ENCODE data around the gene WDR26. TPM values are rescaled to one million over a fixed set of nuclear protein-coding genes. Genes with fewer than 3 reads are reported as not detected.

The WDR26 gene
- total and polyA plus RNA-seq, 2 of the 4 experiments (the other 2 are of a cell fraction), result 23.8 to 46.4 TPM

DNA sequence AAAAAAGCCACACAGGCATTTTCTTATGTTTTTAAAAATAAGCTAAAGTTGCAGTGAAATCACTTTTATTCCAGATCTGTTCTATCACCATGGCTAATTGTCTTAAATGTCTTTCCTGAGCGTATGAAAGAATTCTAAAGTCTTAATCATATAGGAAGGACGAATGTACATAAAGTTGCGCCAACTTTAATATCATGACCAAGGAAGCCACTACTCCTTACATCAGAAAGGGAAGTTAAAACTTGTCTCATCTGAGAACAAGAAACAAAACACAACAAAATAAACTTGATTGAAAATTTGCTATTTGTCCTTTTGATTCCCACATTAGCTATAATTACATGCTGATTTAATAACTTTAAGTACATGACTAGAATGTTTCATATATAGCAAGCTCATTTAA lies 51.4 kb downstream of the WDR26 start:
- POLR2A ChIA-PET (ENCODE audit: unreplicated experiment), result interaction anchor here (0.5 kb wide), 1 partner anchor 80 kb away, joined by 3 read pairs; no protein-coding TSS in a partner anchor
- Histone ChIP-seq H4K8ac (ENCODE audit: low read depth in 2 of 2, low read length in 2 of 2) (no peak overlapping the region), H3K9me3 (ENCODE audit: control insufficient read depth, insufficient read depth, low read length) (no peaks in the 10 kb centered on the region), H3K18ac (ENCODE audit: low read depth, low read length) (no peak overlapping the region), H3K79me1 (ENCODE audit: low read depth in 1 of 2, low read length in 2 of 2) (0 out of 4 replicates have a peak, but pooled peaks cover 0 to 5% of the 10 kb centered on the region in 2 experiments), H2BK120ac (ENCODE audit: low read depth, low read length) (no peak overlapping the region), H2AFZ (replicated peaks; ENCODE audit: low read length, poor library complexity) (no peak overlapping the region), H3K4ac (ENCODE audit: low read depth, low read length) (no peak overlapping the region), H3K4me3 (ENCODE audit: insufficient read depth, low read depth, low read length) (no peak overlapping the region), H3K56ac (ENCODE audit: extremely low read depth, insufficient read depth, low read length) (no peak overlapping the region), H3K9me1 (ENCODE audit: insufficient read depth, low read length) (no peaks in the 10 kb centered on the region), H3K14ac (replicated peaks; ENCODE audit: low read depth, low read length) (no peak overlapping the region), H4K5ac (ENCODE audit: low read depth, low read length) (no peak overlapping the region), H4K91ac (ENCODE audit: insufficient read depth, low read depth, low read length) (no peak overlapping the region), H2AK5ac (ENCODE audit: low read depth, low read length) (no peak overlapping the region), H3K23ac (ENCODE audit: low read depth, low read length) (no peak overlapping the region), H3K27me3 (ENCODE audit: control insufficient read depth, insufficient read depth, low read length) (no peaks in the 10 kb centered on the region), H3K4me2 (ENCODE audit: low read depth, low read length) (no peak overlapping the region), H2BK15ac (ENCODE audit: low read depth, low read length) (no peak overlapping the region), H3K27ac (ENCODE audit: insufficient read depth, low read length) (no peak overlapping the region), H2BK5ac (ENCODE audit: low read depth, low read length, poor library complexity, severe bottlenecking) (no peak overlapping the region), H3K9ac (ENCODE audit: low read depth, low read length) (no peak overlapping the region), H4K20me1 (ENCODE audit: insufficient read depth, low read length) (0 out of 2 replicates have a peak, but pooled peaks cover 3% of the 10 kb centered on the region), H3K4me1 (ENCODE audit: control insufficient read depth, insufficient read depth, low read length) (no peaks in the 10 kb centered on the region), H2BK20ac (ENCODE audit: low read depth, low read length) (no peak overlapping the region), H3K36me3 (ENCODE audit: control insufficient read depth, insufficient read depth, low read length) (peaks cover 14% of the 10 kb centered on the region), H2AK9ac (replicated peaks; ENCODE audit: low read depth, low read length, poor library complexity) (no peak overlapping the region)
- ATAC-seq (ENCODE audit: low read depth), result no peak
- intact Hi-C loops (cut with micrococcal nuclease) (no loop called here), in situ Hi-C loops (cut with MboI; ENCODE audit: low sequenced_read_pairs) (no loop called here), dilution Hi-C loops (cut with HindIII; ENCODE audit: low sequenced_read_pairs, unreplicated experiment) (no loop called here)
- no CpG with 5 or more reads among the region's 3 CpGs for WGBS, 2 experiments (ENCODE audit: extremely low coverage in 2 of 2, insufficient read length in 1 of 2)
- TF ChIP-seq RAD21 (IDR thresholded peaks at IDR 0.05; ENCODE audit: low read length) (no peak), NFE2L2 (IDR thresholded peaks at IDR 0.05; ENCODE audit: low read depth, low read length) (no peak), MAZ (IDR thresholded peaks at IDR 0.05; ENCODE audit: borderline replicate concordance, low read depth, low read length) (no peak), FOS (IDR thresholded peaks at IDR 0.05; ENCODE audit: low read depth, low read length) (no peak), MXI1 (IDR thresholded peaks at IDR 0.05; ENCODE audit: borderline replicate concordance, low read depth, low read length) (no peak), SMC3 (IDR thresholded peaks at IDR 0.05; ENCODE audit: low read depth, low read length) (no peak), CHD1 (IDR thresholded peaks at IDR 0.05; ENCODE audit: low read depth, low read length) (no peak), BHLHE40 (IDR thresholded peaks at IDR 0.05; ENCODE audit: low read depth, low read length) (no peak), RFX5 (IDR thresholded peaks at IDR 0.05; ENCODE audit: low read depth, low read length) (no peak), CEBPB (IDR thresholded peaks at IDR 0.05; ENCODE audit: low read depth, low read length) (no peak), ELK1 (IDR thresholded peaks at IDR 0.05; ENCODE audit: borderline replicate concordance, low read depth, low read length) (no peak), RCOR1 (IDR thresholded peaks at IDR 0.05; ENCODE audit: insufficient replicate concordance, low read length) (no peak), USF2 (IDR thresholded peaks at IDR 0.05; ENCODE audit: low read depth, low read length) (no peak), MAFK (IDR thresholded peaks at IDR 0.05; ENCODE audit: low read depth, low read length) (no peak), POLR2A (IDR thresholded peaks at IDR 0.05; ENCODE audit: low read depth, low read length) (no peak)
- TF ChIP-seq, protein P1, sequence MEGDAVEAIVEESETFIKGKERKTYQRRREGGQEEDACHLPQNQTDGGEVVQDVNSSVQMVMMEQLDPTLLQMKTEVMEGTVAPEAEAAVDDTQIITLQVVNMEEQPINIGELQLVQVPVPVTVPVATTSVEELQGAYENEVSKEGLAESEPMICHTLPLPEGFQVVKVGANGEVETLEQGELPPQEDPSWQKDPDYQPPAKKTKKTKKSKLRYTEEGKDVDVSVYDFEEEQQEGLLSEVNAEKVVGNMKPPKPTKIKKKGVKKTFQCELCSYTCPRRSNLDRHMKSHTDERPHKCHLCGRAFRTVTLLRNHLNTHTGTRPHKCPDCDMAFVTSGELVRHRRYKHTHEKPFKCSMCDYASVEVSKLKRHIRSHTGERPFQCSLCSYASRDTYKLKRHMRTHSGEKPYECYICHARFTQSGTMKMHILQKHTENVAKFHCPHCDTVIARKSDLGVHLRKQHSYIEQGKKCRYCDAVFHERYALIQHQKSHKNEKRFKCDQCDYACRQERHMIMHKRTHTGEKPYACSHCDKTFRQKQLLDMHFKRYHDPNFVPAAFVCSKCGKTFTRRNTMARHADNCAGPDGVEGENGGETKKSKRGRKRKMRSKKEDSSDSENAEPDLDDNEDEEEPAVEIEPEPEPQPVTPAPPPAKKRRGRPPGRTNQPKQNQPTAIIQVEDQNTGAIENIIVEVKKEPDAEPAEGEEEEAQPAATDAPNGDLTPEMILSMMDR (conservative IDR thresholded peaks at IDR 0.05; ENCODE audit: low read depth, low read length), result no peak
- BruUV-seq (replicated peaks), result no TSS peak
- DNase-seq, result no peak
- CTCF ChIA-PET, result no interaction called here
